NCI-H1694 treated with DMSO at 0.1 percent for 48 hours (cell line): Measurements from ENCODE around the gene POU2F3.

Experiments used
- DNase-seq: peaks from one replicate; lab custom pipeline; 2025; lab: John Stamatoyannopoulos, UW

The POU2F3 gene

DNA sequence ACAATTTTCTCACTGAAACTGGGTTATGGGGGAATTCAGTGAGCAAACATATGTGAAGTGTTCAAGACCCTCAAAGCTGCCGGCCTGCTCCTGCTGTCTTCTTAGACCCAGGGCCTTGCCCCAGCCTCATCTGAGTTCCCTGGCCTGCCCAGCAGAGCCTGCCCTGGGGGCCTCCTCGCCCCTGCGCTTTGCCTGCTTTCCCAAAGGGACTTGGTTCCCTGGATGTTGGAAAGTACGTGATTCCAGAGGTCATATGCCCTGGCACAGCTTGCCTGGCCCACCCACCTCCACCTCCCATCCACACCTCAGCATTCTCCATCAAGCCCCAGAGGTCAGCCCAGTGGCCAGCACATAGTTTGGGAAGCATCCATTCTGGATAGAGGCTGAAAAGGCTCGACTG, 13.7 kb upstream of the POU2F3 start:
- no peak for DNase-seq

GRCh38 chr11:120226714-120227113, 13.2 kb upstream of the POU2F3 start:
- no peak for DNase-seq

DNA sequence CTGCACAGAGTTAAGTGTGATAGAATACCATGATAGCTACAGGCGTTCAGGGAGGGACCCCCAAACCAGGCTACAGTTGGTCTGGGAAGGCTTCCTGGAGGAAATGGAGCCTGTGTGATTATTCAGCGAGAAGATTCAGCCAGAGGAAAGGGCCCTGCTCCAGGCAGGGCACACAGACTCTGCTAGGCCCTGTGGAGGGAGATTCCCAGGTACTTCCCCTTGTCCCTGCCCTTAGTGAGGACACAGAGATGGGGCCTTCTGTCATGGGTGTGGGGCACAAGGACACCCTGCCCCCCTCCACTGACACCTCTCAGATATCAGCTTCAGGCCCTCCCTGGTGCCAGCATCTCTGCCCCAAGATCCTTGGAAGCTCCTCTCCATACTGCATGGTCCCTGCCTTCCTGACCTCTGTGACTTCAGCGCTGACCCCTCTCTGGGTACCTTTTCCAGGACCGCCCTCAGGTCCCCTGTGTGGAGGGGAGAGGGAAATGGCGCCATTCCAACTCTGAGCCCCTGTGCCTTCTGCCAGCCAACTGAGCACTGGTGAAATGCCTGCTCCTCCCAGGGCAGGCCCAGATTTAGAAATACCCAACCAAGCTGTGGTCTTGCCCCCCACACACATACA, 12.6 kb upstream of the POU2F3 start:
- DNase-seq: no peak

DNA sequence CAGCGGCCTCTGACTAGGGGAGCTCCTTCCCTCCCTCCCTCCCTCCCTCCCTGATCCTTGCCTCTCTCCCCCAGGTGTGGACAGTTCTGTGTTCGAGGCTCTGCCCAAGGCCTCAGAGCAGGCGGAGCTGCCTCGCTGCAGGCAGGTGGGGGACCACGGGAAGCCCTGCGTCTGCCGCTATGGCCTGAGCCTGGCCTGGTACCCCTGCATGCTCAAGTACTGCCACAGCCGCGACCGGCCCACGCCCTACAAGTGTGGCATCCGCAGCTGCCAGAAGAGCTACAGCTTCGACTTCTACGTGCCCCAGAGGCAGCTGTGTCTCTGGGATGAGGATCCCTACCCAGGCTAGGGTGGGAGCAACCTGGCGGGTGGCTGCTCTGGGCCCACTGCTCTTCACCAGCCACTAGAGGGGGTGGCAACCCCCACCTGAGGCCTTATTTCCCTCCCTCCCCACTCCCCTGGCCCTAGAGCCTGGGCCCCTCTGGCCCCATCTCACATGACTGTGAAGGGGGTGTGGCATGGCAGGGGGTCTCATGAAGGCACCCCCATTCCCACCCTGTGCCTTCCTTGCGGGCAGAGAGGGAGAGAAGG, 11.1 kb upstream of the POU2F3 start:
- no peak for DNase-seq

- DNase-seq: no peak
Measured at GRCh38 chr11:120229451-120230424, 10.2 kb upstream of the POU2F3 start.

DNA sequence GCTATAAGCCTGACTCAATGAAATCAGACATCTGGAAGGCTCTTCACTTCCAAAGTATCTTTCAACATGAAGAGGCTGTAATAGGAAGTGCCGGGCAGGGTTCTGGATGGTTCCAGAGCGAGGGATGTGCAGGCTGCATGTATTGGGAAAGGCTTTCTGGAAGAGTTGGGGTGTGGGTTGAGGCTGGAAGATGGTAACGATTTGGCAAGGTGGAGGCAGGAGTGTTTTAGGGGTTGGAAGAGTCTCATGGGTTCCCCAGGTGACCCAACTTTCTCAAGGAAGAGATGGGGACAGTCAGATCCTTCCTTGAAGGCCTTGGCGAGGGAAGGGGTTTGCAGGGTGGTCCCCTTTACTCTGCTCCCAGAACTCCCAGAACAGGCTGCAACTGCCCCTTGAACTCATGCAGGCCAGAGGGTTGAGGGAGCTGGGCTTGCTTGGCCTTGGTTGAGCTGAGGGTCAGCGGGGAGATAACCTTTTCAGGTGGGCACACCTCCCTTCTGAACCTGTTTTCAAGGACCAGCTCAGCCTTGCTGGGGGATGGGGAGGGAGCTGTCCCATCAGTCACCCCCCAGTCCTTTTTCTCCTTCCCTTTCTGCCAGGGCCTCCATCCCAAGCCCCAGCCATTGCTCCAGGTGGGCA, 9.4 kb upstream of the POU2F3 start:
- no peak for DNase-seq

DNA sequence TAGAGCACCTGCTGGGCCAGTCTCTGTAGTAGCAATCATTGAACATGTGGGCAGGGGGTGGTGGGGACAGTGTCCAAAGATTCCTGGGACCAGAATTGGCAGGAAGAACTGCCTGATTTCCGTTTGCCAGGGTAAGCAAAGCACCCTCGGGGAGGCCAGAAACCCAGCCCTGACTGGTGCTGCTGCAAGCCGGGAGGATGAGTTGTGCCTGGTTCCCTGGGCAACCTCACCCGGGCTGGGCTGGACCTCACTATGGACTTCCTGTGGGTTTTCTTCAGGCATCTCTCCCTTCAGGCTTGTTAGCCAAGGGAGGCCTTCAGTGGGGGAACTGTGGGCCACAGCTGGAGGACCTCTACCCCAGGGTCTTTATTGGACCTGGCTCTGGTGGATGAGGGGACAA, 8.0 kb upstream of the POU2F3 start:
- DNase-seq: no peak

DNA sequence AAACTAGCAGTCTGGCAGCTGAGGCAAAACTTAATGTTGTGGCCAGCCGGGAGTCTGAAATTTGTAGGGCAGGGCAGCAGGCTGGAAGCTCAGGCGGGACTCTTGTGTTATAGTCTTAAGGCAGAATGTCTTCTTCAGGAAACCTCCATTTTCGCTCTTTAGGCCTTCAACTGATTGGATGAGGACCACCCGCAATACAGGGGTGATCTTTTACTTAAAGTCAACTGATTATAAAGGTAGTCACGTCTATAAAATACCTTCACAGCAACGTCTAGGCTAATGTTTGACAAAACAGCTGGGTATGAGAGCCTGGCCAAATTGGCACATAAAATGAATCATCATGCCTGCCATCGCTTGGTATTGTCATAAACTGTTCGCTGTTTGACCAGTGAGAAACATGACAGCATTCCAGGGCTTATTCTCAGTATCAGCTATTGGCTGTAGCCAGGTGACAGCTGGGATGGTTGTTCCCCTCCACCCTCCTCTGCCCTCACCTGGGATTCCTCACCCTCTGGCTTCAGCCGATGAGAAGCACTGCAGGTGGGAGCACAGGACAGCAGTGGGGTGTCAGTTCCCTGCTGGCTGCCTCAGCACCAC, 6.6 kb upstream of the POU2F3 start:
- no peak for DNase-seq

DNA sequence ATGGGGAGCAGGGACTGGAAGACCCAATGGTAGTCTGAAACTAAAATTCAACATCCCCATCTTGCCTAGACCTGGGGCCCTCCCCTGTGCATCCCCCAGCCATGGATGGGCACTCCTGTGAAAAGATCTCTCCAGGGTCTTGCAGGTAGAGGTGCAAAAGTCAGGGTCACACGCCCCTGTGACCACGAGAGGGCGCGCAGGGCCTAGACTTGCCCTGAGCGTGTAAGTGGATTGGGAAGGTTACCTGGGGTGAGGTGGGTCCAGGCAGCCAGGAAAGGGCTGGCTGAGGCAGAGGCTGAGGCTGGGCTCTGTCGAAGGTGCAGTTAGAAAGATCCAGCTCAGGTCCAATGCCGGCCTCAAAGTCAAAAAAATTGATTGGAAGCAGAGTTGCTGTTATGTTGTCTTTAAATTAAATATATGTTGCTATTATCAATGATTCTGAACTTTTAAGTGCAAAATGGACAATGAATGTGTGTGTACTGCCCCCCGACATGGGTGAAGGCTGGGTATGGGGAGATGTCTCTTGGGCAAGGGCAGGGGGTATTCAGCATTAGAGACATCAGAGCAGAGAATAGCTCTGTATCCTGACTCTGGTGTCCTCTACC, 4.8 kb upstream of the POU2F3 start:
- DNase-seq: no peak

- no peak for DNase-seq
Measured at GRCh38 chr11:120236169-120237107, 3.5 kb upstream of the POU2F3 start.

GRCh38 chr11:120238968-120239620, 846 bp upstream of the POU2F3 start:
- no peak for DNase-seq

GRCh38 chr11:120240866-120241265, 926 bp downstream of the POU2F3 start:
- DNase-seq: no peak

DNA sequence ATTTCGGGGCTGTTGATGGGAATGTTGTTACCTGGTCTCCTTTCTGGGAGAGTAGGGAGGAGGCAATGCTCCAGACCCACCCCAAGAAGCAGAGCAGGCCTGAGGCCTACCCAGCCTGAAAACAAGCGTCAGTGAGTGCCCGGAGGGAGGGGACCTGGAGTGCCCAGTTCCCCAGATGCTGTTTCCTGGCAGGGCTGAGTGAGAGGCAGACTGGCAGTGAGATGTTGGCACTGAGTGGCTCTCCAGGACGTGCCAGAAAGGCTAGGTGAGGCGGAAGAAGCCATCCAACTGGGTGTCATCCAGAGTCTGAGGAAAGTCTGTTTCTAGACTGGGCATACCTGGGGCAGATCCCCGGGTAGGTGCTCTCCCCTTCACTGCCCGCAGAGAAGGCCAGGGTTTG, 1.3 kb downstream of the POU2F3 start:
- DNase-seq: no peak

GRCh38 chr11:120243221-120243620, 3.3 kb downstream of the POU2F3 start:
- no peak for DNase-seq

- no peak for DNase-seq
Measured at GRCh38 chr11:120244476-120245365, 4.8 kb downstream of the POU2F3 start.

DNA sequence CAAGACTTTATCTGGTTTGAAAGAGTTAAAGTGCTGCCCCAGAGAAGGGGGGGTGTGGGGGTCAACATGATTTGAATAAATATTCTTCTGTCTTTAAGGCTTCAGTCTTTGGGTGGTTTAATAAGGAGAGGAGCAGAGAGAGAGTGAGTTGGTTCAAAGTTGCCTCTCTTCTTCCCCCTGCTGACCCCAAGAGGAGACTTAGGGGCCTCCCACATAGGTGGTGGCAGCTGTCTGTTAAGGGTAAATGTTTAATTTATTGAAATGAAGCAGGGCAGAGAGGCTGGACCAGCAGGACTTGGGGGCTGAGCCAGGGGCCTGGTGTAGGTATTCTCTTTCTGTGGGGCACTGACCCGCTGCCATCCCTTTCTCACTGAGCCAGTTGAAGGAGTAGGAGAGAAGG, 5.5 kb downstream of the POU2F3 start:
- no peak for DNase-seq

DNA sequence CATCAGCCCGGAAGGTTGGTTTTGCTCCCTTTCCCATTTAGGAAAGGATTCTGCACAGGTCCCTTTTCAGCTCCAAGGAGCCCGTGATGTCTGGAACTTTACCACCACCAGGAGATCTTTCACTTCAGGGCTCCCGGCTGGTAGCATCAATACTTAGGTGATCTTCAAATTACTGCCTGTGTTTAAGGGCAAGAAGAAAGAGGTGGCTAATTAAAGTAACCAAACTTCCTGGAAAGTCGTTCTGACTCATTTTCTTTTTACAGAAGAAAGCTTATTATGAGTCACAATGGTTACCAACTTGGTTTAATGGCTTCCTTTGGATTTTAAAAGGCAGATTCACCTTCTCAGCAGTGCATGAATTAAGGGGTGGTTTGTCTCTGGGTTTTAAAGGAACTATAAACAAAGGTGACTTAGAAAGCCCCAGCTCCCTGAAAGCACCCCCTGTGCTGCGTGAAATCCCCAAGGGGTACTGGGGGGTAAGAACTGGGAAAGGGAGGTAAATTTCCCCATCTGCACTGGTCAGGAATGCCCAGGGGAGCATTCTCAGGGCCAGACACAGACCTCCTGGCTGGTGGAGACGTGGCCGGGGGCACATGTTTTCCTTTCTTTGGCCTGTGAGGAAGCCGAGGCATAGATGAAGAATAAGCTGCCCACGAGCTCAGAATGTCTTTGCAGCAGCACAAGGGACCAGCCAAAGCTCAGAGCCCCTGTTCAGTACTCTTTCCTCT, 8.8 kb downstream of the POU2F3 start:
- no peak for DNase-seq
